RKO (cell line): ENCODE data around the gene PRKCA.

Source experiments
- DNase-seq: peaks from one replicate; pipeline ENCODE4 v3.0.0-alpha.2; 2016; ENCODE audit warnings: low spot score

PRKCA gene

GRCh38 chr17:66839616-66840015 lies 537.2 kb downstream of the PRKCA start:
- DNase-seq: no peak

- DNase-seq: no peak
Measured at GRCh38 chr17:66840061-66840460, 537.6 kb downstream of the PRKCA start.

GRCh38 chr17:66841328-66841727 lies 538.9 kb downstream of the PRKCA start:
- no peak for DNase-seq

GRCh38 chr17:66841744-66842143 lies 539.3 kb downstream of the PRKCA start:
- DNase-seq: no peak

- DNase-seq: no peak
Measured at GRCh38 chr17:66842505-66842904, 540.1 kb downstream of the PRKCA start.

- DNase-seq: no peak
Measured at GRCh38 chr17:66842959-66843358, 540.5 kb downstream of the PRKCA start.

- no peak for DNase-seq
Measured at GRCh38 chr17:66843627-66844026, 541.2 kb downstream of the PRKCA start.

GRCh38 chr17:66847704-66848103 lies 545.3 kb downstream of the PRKCA start:
- no peak for DNase-seq

GRCh38 chr17:66848496-66848895 lies 546.1 kb downstream of the PRKCA start:
- DNase-seq: no peak

GRCh38 chr17:66849032-66849655 lies 546.7 kb downstream of the PRKCA start:
- no peak for DNase-seq

- DNase-seq: no peak
Measured at GRCh38 chr17:66849851-66850580, 547.6 kb downstream of the PRKCA start.

GRCh38 chr17:66850692-66851091 lies 548.3 kb downstream of the PRKCA start:
- no peak for DNase-seq

GRCh38 chr17:66855204-66855603 lies 552.8 kb downstream of the PRKCA start:
- DNase-seq: no peak

GRCh38 chr17:66858226-66859083 lies 556.0 kb downstream of the PRKCA start:
- no peak for DNase-seq

- no peak for DNase-seq
Measured at GRCh38 chr17:66859353-66859752, 556.9 kb downstream of the PRKCA start.

GRCh38 chr17:66860204-66860603 lies 557.8 kb downstream of the PRKCA start:
- no peak for DNase-seq
